Parathyroid adenoma (tissue), 2 donors: ENCODE results near the gene TGFBI.

Source experiments
- H2AFZ ChIP-seq: fragments of 300-600 bp; sonication (generic); one replicate; pipeline ENCODE4 v1.7.0; 2017; ENCODE audit warnings: antibody characterized with exemption, mild to moderate bottlenecking
- H3K27ac ChIP-seq: fragments of 300-600 bp; sonication (generic); one replicate; pipeline ENCODE4 v1.7.0; 2017
- H3K27me3 ChIP-seq: fragments of 300-600 bp; sonication (generic); one replicate; pipeline ENCODE4 v1.7.0; 2017; ENCODE audit warnings: low read length; ENCODE audit not compliant: control insufficient read depth, insufficient read depth
- H3K36me3 ChIP-seq: fragments of 300-600 bp; sonication (generic); one replicate; pipeline ENCODE4 v1.7.0; 2017; ENCODE audit warnings: low read length; ENCODE audit not compliant: control insufficient read depth, insufficient read depth
- H3K4me1 ChIP-seq: fragments of 300-600 bp; sonication (generic); one replicate; pipeline ENCODE4 v1.7.0; 2017; ENCODE audit warnings: control low read depth
- H3K4me2 ChIP-seq: fragments of 300-600 bp; sonication (generic); one replicate; pipeline ENCODE4 v1.7.0; 2017; ENCODE audit warnings: low read length
- H3K4me3 ChIP-seq: fragments of 300-600 bp; sonication (generic); one replicate; pipeline ENCODE4 v1.7.0; 2017; ENCODE audit warnings: low read depth, low read length
- H3K79me2 ChIP-seq: fragments of 300-600 bp; sonication (generic); one replicate; pipeline ENCODE4 v1.7.0; 2017; ENCODE audit warnings: control low read depth
- H3K9ac ChIP-seq: fragments of 300-600 bp; sonication (generic); one replicate; pipeline ENCODE4 v1.7.0; 2017; ENCODE audit warnings: mild to moderate bottlenecking
- H3K9me3 ChIP-seq: fragments of 300-600 bp; sonication (generic); one replicate; pipeline ENCODE4 v1.7.0; 2017; ENCODE audit warnings: low read length; ENCODE audit not compliant: control insufficient read depth
- TF ChIP-seq, protein P1 (sequence below): fragments of 300-600 bp; sonication (generic); IDR thresholded peaks from one replicate; pipeline ENCODE4 v1.7.0; 2017; ENCODE audit warnings: antibody characterized with exemption, mild to moderate bottlenecking
- donor health status: primary hyperparathyroidism.

TGFBI gene

GRCh38 chr5:136089791-136090190 is 61.0 kb downstream of the TGFBI start:
- Histone ChIP-seq H3K9ac (no peak overlapping the region), H3K27ac (no peak overlapping the region), H3K27me3 (no peaks in the 10 kb centered on the region), H3K4me2 (no peak overlapping the region), H3K4me3 (no peak overlapping the region), H3K79me2 (no peaks in the 10 kb centered on the region), H3K36me3 (no peaks in the 10 kb centered on the region), H3K4me1 (no peaks in the 10 kb centered on the region), H2AFZ (no peak overlapping the region), H3K9me3 (no peaks in the 10 kb centered on the region)
- TF ChIP-seq, protein P1, sequence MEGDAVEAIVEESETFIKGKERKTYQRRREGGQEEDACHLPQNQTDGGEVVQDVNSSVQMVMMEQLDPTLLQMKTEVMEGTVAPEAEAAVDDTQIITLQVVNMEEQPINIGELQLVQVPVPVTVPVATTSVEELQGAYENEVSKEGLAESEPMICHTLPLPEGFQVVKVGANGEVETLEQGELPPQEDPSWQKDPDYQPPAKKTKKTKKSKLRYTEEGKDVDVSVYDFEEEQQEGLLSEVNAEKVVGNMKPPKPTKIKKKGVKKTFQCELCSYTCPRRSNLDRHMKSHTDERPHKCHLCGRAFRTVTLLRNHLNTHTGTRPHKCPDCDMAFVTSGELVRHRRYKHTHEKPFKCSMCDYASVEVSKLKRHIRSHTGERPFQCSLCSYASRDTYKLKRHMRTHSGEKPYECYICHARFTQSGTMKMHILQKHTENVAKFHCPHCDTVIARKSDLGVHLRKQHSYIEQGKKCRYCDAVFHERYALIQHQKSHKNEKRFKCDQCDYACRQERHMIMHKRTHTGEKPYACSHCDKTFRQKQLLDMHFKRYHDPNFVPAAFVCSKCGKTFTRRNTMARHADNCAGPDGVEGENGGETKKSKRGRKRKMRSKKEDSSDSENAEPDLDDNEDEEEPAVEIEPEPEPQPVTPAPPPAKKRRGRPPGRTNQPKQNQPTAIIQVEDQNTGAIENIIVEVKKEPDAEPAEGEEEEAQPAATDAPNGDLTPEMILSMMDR = no peak

DNA sequence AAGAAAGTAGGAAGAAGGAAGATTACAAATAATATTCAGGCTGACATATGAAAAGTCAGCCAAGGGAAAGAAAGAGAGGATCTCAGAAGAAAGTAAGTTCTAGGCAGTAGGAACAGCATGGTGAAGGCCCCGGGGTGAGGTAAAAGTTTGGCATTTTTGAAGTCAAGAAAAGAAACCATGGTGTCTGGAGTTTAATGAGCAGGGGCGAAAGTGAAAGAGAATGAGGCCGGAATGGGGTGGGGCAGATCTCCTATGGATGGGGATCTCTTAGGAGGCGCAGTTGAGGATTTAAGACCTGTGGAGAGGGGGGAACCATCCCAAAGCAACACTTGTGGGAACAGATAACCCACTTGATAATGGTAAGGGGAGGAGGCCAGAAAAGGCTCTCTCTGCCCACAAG is 61.5 kb downstream of the TGFBI start:
- Histone ChIP-seq H3K27me3 (no peaks in the 10 kb centered on the region), H3K4me2 (no peak overlapping the region), H3K4me3 (no peak overlapping the region), H2AFZ (no peak overlapping the region), H3K4me1 (no peaks in the 10 kb centered on the region), H3K27ac (no peak overlapping the region), H3K79me2 (no peaks in the 10 kb centered on the region), H3K9me3 (no peaks in the 10 kb centered on the region), H3K36me3 (no peaks in the 10 kb centered on the region), H3K9ac (no peak overlapping the region)
- TF ChIP-seq, protein P1 = no peak

DNA sequence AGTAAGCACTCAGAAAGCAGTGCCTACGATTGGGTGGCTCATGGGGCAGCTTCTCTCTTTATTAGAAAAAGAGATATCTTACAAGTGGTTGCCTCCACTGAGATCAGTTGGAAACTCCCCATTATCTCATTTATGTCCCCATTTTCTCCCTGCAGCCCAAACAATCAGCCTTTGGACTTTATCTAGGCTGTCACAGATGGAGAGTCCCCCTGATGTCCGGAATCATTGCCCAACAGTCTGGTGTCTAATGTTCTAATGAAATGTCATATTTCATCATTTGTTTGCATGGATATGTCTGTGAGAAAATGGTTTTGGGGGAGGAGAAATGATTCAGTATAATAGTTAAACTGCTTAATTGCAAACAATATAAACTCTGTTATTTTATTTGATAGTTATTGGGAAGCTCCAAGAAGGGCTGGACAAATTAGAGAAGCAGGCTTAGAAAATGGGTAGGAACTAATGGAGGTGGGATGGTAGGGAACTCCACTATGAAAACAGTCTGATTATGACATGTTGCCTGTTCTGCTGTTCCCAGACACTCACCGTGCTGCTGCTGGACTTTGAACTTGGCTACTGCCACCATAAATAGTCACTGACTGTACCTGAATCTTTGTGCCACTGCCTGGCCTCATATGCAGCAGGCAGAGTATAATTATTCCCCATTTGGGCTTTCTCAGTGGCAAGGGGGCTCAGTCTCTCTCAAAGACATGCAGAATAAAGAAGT is 65.6 kb downstream of the TGFBI start:
- TF ChIP-seq, protein P1 = no peak
- Histone ChIP-seq H2AFZ (no peak overlapping the region), H3K4me2 (no peak overlapping the region), H3K79me2 (no peaks in the 10 kb centered on the region), H3K27me3 (no peaks in the 10 kb centered on the region), H3K27ac (no peak overlapping the region), H3K9ac (no peak overlapping the region), H3K4me1 (no peaks in the 10 kb centered on the region), H3K4me3 (no peak overlapping the region), H3K9me3 (no peaks in the 10 kb centered on the region), H3K36me3 (no peaks in the 10 kb centered on the region)

- Histone ChIP-seq H3K4me3 (no peak overlapping the region), H3K27me3 (no peaks in the 10 kb centered on the region), H3K79me2 (no peaks in the 10 kb centered on the region), H3K4me1 (no peaks in the 10 kb centered on the region), H3K36me3 (no peaks in the 10 kb centered on the region), H3K27ac (no peak overlapping the region), H3K9ac (no peak overlapping the region), H2AFZ (no peak overlapping the region), H3K4me2 (no peak overlapping the region), H3K9me3 (no peaks in the 10 kb centered on the region)
- TF ChIP-seq, protein P1 = no peak
Measured at GRCh38 chr5:136094913-136095641, 66.3 kb downstream of the TGFBI start.
